Mammary epithelial cell (primary cell): Measurements from ENCODE around the gene TBL1X.

Experiments used
- CTCF ChIP-seq, 2 donors: IDR thresholded peaks in 1 of 2; conservative IDR thresholded peaks in 1 of 2; 2 replicates each; pipeline ENCODE4 v1.5.1; 2011 to 2012; ENCODE audit warnings: inconsistent platforms in 2 of 2, low read length in 2 of 2, mild to moderate bottlenecking in 2 of 2, control low read depth in 1 of 2, low read depth in 1 of 2; ENCODE audit not compliant: insufficient read depth in 1 of 2; ENCODE audit errors: extremely low read depth in 1 of 2
- EZH2 ChIP-seq: IDR thresholded peaks from 2 replicates; pipeline ENCODE4 v1.6.1; 2012; ENCODE audit warnings: low read length, inconsistent platforms, borderline replicate concordance

DNA sequence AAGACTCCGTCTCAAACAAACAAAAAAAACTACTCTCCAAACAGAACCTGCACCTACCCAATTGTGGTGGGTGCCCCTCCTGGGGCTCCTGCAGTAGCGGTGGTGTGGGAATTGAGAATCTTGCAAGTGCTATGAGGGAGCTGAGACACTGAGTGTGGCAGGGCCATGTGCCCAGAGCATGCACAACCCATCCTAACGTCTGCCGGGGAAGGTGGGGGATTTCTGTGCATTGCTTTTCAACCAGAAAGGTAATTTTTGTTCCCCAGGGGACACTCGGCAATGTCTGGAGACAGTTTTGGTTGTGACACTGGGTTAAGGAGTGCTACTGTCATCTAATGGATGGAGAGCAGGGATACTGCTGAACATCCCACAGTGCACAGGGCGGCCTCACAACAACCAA, 35.7 kb downstream of the TBL1X start:
- no peak for TF ChIP-seq EZH2
- TF ChIP-seq CTCF (conservative IDR thresholded peaks at IDR 0.05 in 1 of 2, IDR thresholded peaks at IDR 0.05 in 1 of 2; ENCODE audit: extremely low read depth in 1 of 2, insufficient read depth in 1 of 2, low read depth in 1 of 2, low read length in 2 of 2): no peak
